Measurements from ENCODE around the gene FAM3D. TPM values are rescaled to one million over a fixed set of nuclear protein-coding genes. Genes with fewer than 3 reads are reported as not detected.

Gene FAM3D
- total and polyA plus RNA-seq, 4 donors = 0.09 TPM; not detected in 3

GRCh38 chr3:58691997-58692396 lies 25.4 kb upstream of the FAM3D start:
- no peak overlapping the region for H3K4me3 ChIP-seq (ENCODE audit: low read depth in 1 of 3, low read length in 3 of 3)
- H3K27me3 ChIP-seq (ENCODE audit: control insufficient read depth in 4 of 4, insufficient read depth in 4 of 4, low read length in 3 of 4) = no peaks in the 10 kb centered on the region
- WGBS = 94% methylated on average over 1 of the region's 1 CpG
- no peak overlapping the region for H3K27ac ChIP-seq (ENCODE audit: low read depth in 1 of 2, low read length in 2 of 2)
- DNase-seq (ENCODE audit: low spot score) = no peak
- no peaks in the 10 kb centered on the region for H3K9me3 ChIP-seq (ENCODE audit: control insufficient read depth in 4 of 4, low read length in 3 of 4)
- no peak overlapping the region for H3K9ac ChIP-seq (ENCODE audit: low read depth in 1 of 2, low read length in 2 of 2)
- no peaks in the 10 kb centered on the region for H3K4me1 ChIP-seq (ENCODE audit: control insufficient read depth in 4 of 4, insufficient read depth in 4 of 4, low read length in 3 of 4)
- TF ChIP-seq MAX (IDR thresholded peaks at IDR 0.05) (no peak), TAF1 (conservative IDR thresholded peaks at IDR 0.05) (no peak), NR2F2 (IDR thresholded peaks at IDR 0.05) (no peak), HNF4A (conservative IDR thresholded peaks at IDR 0.05) (no peak), CTCF (IDR thresholded peaks at IDR 0.05; ENCODE audit: low read depth, low read length, missing input control) (no peak), YY1 (IDR thresholded peaks at IDR 0.05) (no peak)
- H3K36me3 ChIP-seq (ENCODE audit: control insufficient read depth in 4 of 4, insufficient read depth in 3 of 4, low read depth in 1 of 4, low read length in 3 of 4) = no peaks in the 10 kb centered on the region

GRCh38 chr3:58690490-58690889 lies 23.9 kb upstream of the FAM3D start:
- no peaks in the 10 kb centered on the region for H3K36me3 ChIP-seq (ENCODE audit: control insufficient read depth in 4 of 4, insufficient read depth in 3 of 4, low read depth in 1 of 4, low read length in 3 of 4)
- no peak for DNase-seq (ENCODE audit: low spot score)
- TF ChIP-seq HNF4G (IDR thresholded peaks at IDR 0.05) (no peak), REST (IDR thresholded peaks at IDR 0.05) (no peak), EGR1 (IDR thresholded peaks at IDR 0.05; ENCODE audit: low read depth in 2 of 2) (no peak), FOXA2 (IDR thresholded peaks at IDR 0.05) (no peak), MAX (IDR thresholded peaks at IDR 0.05) (no peak), FOXA1 (IDR thresholded peaks at IDR 0.05) (no peak), GABPA (IDR thresholded peaks at IDR 0.05 in 1 of 2, conservative IDR thresholded peaks at IDR 0.05 in 1 of 2) (no peak), NR2F2 (IDR thresholded peaks at IDR 0.05) (no peak), HNF4A (conservative IDR thresholded peaks at IDR 0.05) (no peak)
- no peak overlapping the region for H3K4me3 ChIP-seq (ENCODE audit: low read depth in 1 of 3, low read length in 3 of 3)
- no peaks in the 10 kb centered on the region for H3K9me3 ChIP-seq (ENCODE audit: control insufficient read depth in 4 of 4, low read length in 3 of 4)
- H3K9ac ChIP-seq (ENCODE audit: low read depth in 1 of 2, low read length in 2 of 2) = no peak overlapping the region
- no peaks in the 10 kb centered on the region for H3K27me3 ChIP-seq (ENCODE audit: control insufficient read depth in 4 of 4, insufficient read depth in 4 of 4, low read length in 3 of 4)
- H3K4me1 ChIP-seq (ENCODE audit: control insufficient read depth in 4 of 4, insufficient read depth in 4 of 4, low read length in 3 of 4) = no peaks in the 10 kb centered on the region
- 89% methylated on average over 2 of the region's 2 CpGs for WGBS
- no peak overlapping the region for H3K27ac ChIP-seq (ENCODE audit: low read depth in 1 of 2, low read length in 2 of 2)

- H3K27me3 ChIP-seq (ENCODE audit: control insufficient read depth in 4 of 4, insufficient read depth in 4 of 4, low read length in 3 of 4) = no peaks in the 10 kb centered on the region
- no peak overlapping the region for H3K9ac ChIP-seq (ENCODE audit: low read depth in 1 of 2, low read length in 2 of 2)
- DNase-seq (ENCODE audit: low spot score) = no peak
- no peaks in the 10 kb centered on the region for H3K4me1 ChIP-seq (ENCODE audit: control insufficient read depth in 4 of 4, insufficient read depth in 4 of 4, low read length in 3 of 4)
- no peak overlapping the region for H3K27ac ChIP-seq (ENCODE audit: low read depth in 1 of 2, low read length in 2 of 2)
- no peaks in the 10 kb centered on the region for H3K36me3 ChIP-seq (ENCODE audit: control insufficient read depth in 4 of 4, insufficient read depth in 3 of 4, low read depth in 1 of 4, low read length in 3 of 4)
- no peaks in the 10 kb centered on the region for H3K9me3 ChIP-seq (ENCODE audit: control insufficient read depth in 4 of 4, low read length in 3 of 4)
- H3K4me3 ChIP-seq (ENCODE audit: low read depth in 1 of 3, low read length in 3 of 3) = no peak overlapping the region
- 84% methylated on average over 4 of the region's 4 CpGs for WGBS
- no peak for TF ChIP-seq GABPA (IDR thresholded peaks at IDR 0.05 in 1 of 2, conservative IDR thresholded peaks at IDR 0.05 in 1 of 2)
- no peak for TF ChIP-seq JUND (IDR thresholded peaks at IDR 0.05)
- TF ChIP-seq FOXA1 (IDR thresholded peaks at IDR 0.05) = no peak
- no peak for TF ChIP-seq HNF4A (conservative IDR thresholded peaks at IDR 0.05)
- no peak for TF ChIP-seq NR2F2 (IDR thresholded peaks at IDR 0.05)
- TF ChIP-seq RXRA (IDR thresholded peaks at IDR 0.05) = no peak
- no peak for TF ChIP-seq REST (IDR thresholded peaks at IDR 0.05)
- no peak for TF ChIP-seq CTCF (IDR thresholded peaks at IDR 0.05; ENCODE audit: low read depth, low read length, missing input control)
- TF ChIP-seq FOXA2 (IDR thresholded peaks at IDR 0.05) = no peak
- TF ChIP-seq HNF4G (IDR thresholded peaks at IDR 0.05) = no peak
- no peak for TF ChIP-seq ATF3 (IDR thresholded peaks at IDR 0.05)
These were observed 22.0 kb upstream of the FAM3D start for GRCh38 chr3:58688574-58688973.
